Neural cell (in vitro differentiated cells): ENCODE measurements around the gene TPPP3. TPM values are rescaled to one million over a fixed set of nuclear protein-coding genes. Genes with fewer than 3 reads are reported as not detected.

Experiments used
- H2AFZ ChIP-seq: fragments of 200-600, 300-800 bp; sonication (generic), shearing (Covaris generic); 2 replicates; pipeline ENCODE4 v1.6.0; 2014; ENCODE audit warnings: low read depth, mild to moderate bottlenecking, antibody characterized with exemption, low read length, moderate library complexity
- H3F3A ChIP-seq: fragments of 200-600 bp; shearing (Covaris generic); 2 replicates; pipeline ENCODE4 v1.6.1; 2016; ENCODE audit warnings: mild to moderate bottlenecking, moderate library complexity, mixed read lengths, antibody characterized with exemption, low read length; ENCODE audit not compliant: insufficient read depth, poor library complexity, severe bottlenecking
- H3K27ac ChIP-seq: fragments of 200-600, 300-800 bp; sonication (generic), shearing (Covaris generic); 2 replicates; pipeline ENCODE4 v1.5.1; 2014; ENCODE audit warnings: mild to moderate bottlenecking, low read length, moderate library complexity
- H3K27me3 ChIP-seq: fragments of 300-800, 200-600 bp; sonication (generic), shearing (Covaris generic); 2 replicates; pipeline ENCODE4 v1.6.0; 2014; ENCODE audit warnings: mild to moderate bottlenecking, low read depth, low read length, moderate library complexity; ENCODE audit not compliant: insufficient read depth
- H3K36me3 ChIP-seq: fragments of 300-800, 200-600 bp; sonication (generic), shearing (Covaris generic); 2 replicates; pipeline ENCODE4 v1.5.1; 2014; ENCODE audit warnings: mild to moderate bottlenecking, antibody characterized with exemption, low read length, moderate library complexity; ENCODE audit not compliant: insufficient read depth
- H3K4me2 ChIP-seq: fragments of 300-800, 200-600 bp; sonication (generic), shearing (Covaris generic); 2 replicates; pipeline ENCODE4 v1.6.0; 2014; ENCODE audit warnings: mild to moderate bottlenecking, low read length
- H3K4me3 ChIP-seq: fragments of 300-800, 200-600 bp; sonication (generic), shearing (Covaris generic); 2 replicates; pipeline ENCODE4 v1.5.1; 2014; ENCODE audit warnings: mild to moderate bottlenecking, low read length, moderate library complexity
- H3K79me2 ChIP-seq: fragments of 200-600 bp; shearing (Covaris generic); replicated peaks from 2 replicates; pipeline ENCODE4 v1.6.0; 2014; ENCODE audit warnings: mild to moderate bottlenecking, low read length, moderate library complexity; ENCODE audit not compliant: insufficient read depth
- H3K9ac ChIP-seq: fragments of 300-800, 200-600 bp; sonication (generic), shearing (Covaris generic); 2 replicates; pipeline ENCODE4 v1.6.1; 2016; ENCODE audit warnings: mild to moderate bottlenecking, low read length, mixed read lengths
- H3K9me2 ChIP-seq: fragments of 200-600 bp; shearing (Covaris generic); 2 replicates; pipeline ENCODE4 v1.6.1; 2016; ENCODE audit warnings: mild to moderate bottlenecking, low read length, mixed read lengths; ENCODE audit not compliant: insufficient read depth
- H3K9me3 ChIP-seq: fragments of 200-600, 300-800 bp; sonication (generic), shearing (Covaris generic); 2 replicates; pipeline ENCODE4 v1.6.1; 2016; ENCODE audit warnings: mild to moderate bottlenecking, mixed run types, low read length, moderate library complexity, mixed read lengths
- H4K20me1 ChIP-seq: fragments of 200-600 bp; shearing (Covaris generic); 2 replicates; pipeline ENCODE4 v1.6.1; 2016; ENCODE audit warnings: mild to moderate bottlenecking, mixed run types; ENCODE audit not compliant: insufficient read depth
- CTCF ChIP-seq: fragments of 450-650 bp; IDR thresholded peaks from 2 replicates; pipeline ENCODE4 v1.5.1; 2014; ENCODE audit warnings: antibody characterized with exemption, mild to moderate bottlenecking, moderate library complexity; ENCODE audit not compliant: poor library complexity, severe bottlenecking
- EP300 ChIP-seq: fragments of 450-650 bp; conservative IDR thresholded peaks from 2 replicates; pipeline ENCODE4 v1.6.1; 2014; ENCODE audit warnings: antibody characterized with exemption, mild to moderate bottlenecking, moderate library complexity; ENCODE audit not compliant: poor library complexity, severe bottlenecking
- EZH2 ChIP-seq: fragments of 200-600, 300-800 bp; shearing (Covaris generic), sonication (generic); IDR thresholded peaks from 2 replicates; pipeline ENCODE4 v1.6.1; 2014; ENCODE audit warnings: antibody characterized with exemption, low read length, borderline replicate concordance, mild to moderate bottlenecking; ENCODE audit not compliant: insufficient read depth, poor library complexity, severe bottlenecking
- MXI1 ChIP-seq: fragments of 450-650 bp; conservative IDR thresholded peaks from 2 replicates; pipeline ENCODE4 v1.6.1; 2014; ENCODE audit warnings: antibody characterized with exemption, mild to moderate bottlenecking; ENCODE audit not compliant: poor library complexity, severe bottlenecking
- POLR2AphosphoS5 ChIP-seq: IDR thresholded peaks from 2 replicates; pipeline ENCODE4 v1.6.1; 2012
- RAD21 ChIP-seq: fragments of 450-650 bp; conservative IDR thresholded peaks from 2 replicates; pipeline ENCODE4 v1.6.1; 2014; ENCODE audit warnings: antibody characterized with exemption, mild to moderate bottlenecking, moderate library complexity
- REST ChIP-seq: IDR thresholded peaks from 2 replicates; pipeline ENCODE4 v1.6.1; 2012; ENCODE audit warnings: borderline replicate concordance
- SMC3 ChIP-seq: fragments of 450-650 bp; conservative IDR thresholded peaks from 2 replicates; pipeline ENCODE4 v1.6.1; 2014; ENCODE audit warnings: antibody characterized with exemption, mild to moderate bottlenecking, moderate library complexity; ENCODE audit not compliant: poor library complexity
- TAF1 ChIP-seq: IDR thresholded peaks from 2 replicates; pipeline ENCODE4 v1.6.1; 2012; ENCODE audit warnings: low read depth
- polyA plus RNA-seq: library from polyadenylated mRNA; depleted of rRNA; stranded (reverse); fragments of >200 nt; gene quantifications from 2 replicates; pipeline ENCODE4 v1.2.3, GENCODE V29; 2014

Gene TPPP3
- polyA plus RNA-seq, 1 donor from 2014 or later: 2.7 TPM

- Histone ChIP-seq H3K79me2 (no peaks in the 10 kb centered on the region), H3K36me3 (no peaks in the 10 kb centered on the region), H3K4me3 (no peak overlapping the region), H3K27ac (no peak overlapping the region), H3K9me3 (no peaks in the 10 kb centered on the region), H4K20me1 (no peaks in the 10 kb centered on the region), H3K4me2 (no peak overlapping the region), H3K9me2 (no peaks in the 10 kb centered on the region), H3K9ac (no peak overlapping the region), H2AFZ (no peak overlapping the region), H3K27me3 (peaks cover 36% of the 10 kb centered on the region), H3F3A (no peaks in the 10 kb centered on the region)
- TF ChIP-seq EZH2: no peak
- TF ChIP-seq CTCF: no peak
- no peak for TF ChIP-seq RAD21
- TF ChIP-seq SMC3: no peak
- no peak for TF ChIP-seq EP300
- no peak for TF ChIP-seq TAF1
These were observed 39.9 kb upstream of the TPPP3 start for GRCh38 chr16:67433131-67433719.

GRCh38 chr16:67432506-67432890 lies 39.2 kb upstream of the TPPP3 start:
- H3K27me3 ChIP-seq: peaks cover 40% of the 10 kb centered on the region
- no peaks in the 10 kb centered on the region for H4K20me1 ChIP-seq
- no peaks in the 10 kb centered on the region for H3F3A ChIP-seq
- H2AFZ ChIP-seq: no peak overlapping the region
- H3K36me3 ChIP-seq: no peaks in the 10 kb centered on the region
- no peak overlapping the region for H3K4me3 ChIP-seq
- TF ChIP-seq REST (no peak), TAF1 (no peak), EZH2 (no peak), RAD21 (no peak), CTCF (no peak), MXI1 (no peak), POLR2AphosphoS5 (no peak), SMC3 (no peak), EP300 (no peak)
- H3K9ac ChIP-seq: no peak overlapping the region
- no peaks in the 10 kb centered on the region for H3K9me2 ChIP-seq
- H3K4me2 ChIP-seq: no peak overlapping the region
- no peaks in the 10 kb centered on the region for H3K9me3 ChIP-seq
- no peak overlapping the region for H3K27ac ChIP-seq
- no peaks in the 10 kb centered on the region for H3K79me2 ChIP-seq
